ENCODE data around the gene EPS15.

GRCh38 chr1:51482881-51483280, 36.2 kb downstream of the EPS15 start:
- TF ChIP-seq HNRNPH1 (optimal IDR thresholded peaks at IDR 0.05; ENCODE audit: low read depth, low read length) = no peak
- no peak for TF ChIP-seq ZBTB1 (CRISPR knock-in tag; IDR thresholded peaks at IDR 0.05; ENCODE audit: borderline replicate concordance)
- TF ChIP-seq CTCF (CRISPR knock-in tag; IDR thresholded peaks at IDR 0.05) = no peak
- no peak for TF ChIP-seq JARID2 (CRISPR knock-in tag; IDR thresholded peaks at IDR 0.05; ENCODE audit: insufficient replicate concordance)
- no peak for TF ChIP-seq RAD21 (CRISPR knock-in tag; IDR thresholded peaks at IDR 0.05)
- no peak for TF ChIP-seq KMT2A (CRISPR knock-in tag; IDR thresholded peaks at IDR 0.05)
- TF ChIP-seq FOXJ3 (CRISPR knock-in tag; IDR thresholded peaks at IDR 0.05; ENCODE audit: borderline replicate concordance) = no peak
- TF ChIP-seq ZNF839 (CRISPR knock-in tag; IDR thresholded peaks at IDR 0.05; ENCODE audit: borderline replicate concordance) = no peak
- no peak for TF ChIP-seq RNF219 (CRISPR knock-in tag; IDR thresholded peaks at IDR 0.05)
- TF ChIP-seq POLR2A (IDR thresholded peaks at IDR 0.05; ENCODE audit: insufficient read depth in 1 of 2, low read depth in 2 of 2, low read length in 2 of 2) = no peak
- no peak for TF ChIP-seq ZKSCAN5 (CRISPR knock-in tag; IDR thresholded peaks at IDR 0.05)
- TF ChIP-seq MAFK (conservative IDR thresholded peaks at IDR 0.05 in 1 of 2, IDR thresholded peaks at IDR 0.05 in 1 of 2; ENCODE audit: low read length in 2 of 2) = no peak
- no peak for TF ChIP-seq KLF16 (CRISPR knock-in tag; IDR thresholded peaks at IDR 0.05)
- TF ChIP-seq THAP7 (CRISPR knock-in tag; IDR thresholded peaks at IDR 0.05) = no peak
